GM23338 (cell line): ENCODE measurements around the gene FARS2. TPM values are rescaled to one million over a fixed set of nuclear protein-coding genes. Genes with fewer than 3 reads are reported as not detected.

Experiments
- ATAC-seq: fragments of 200-7000 bp; cut with Tn5 transposase; 3 replicates; pipeline ENCODE4 v1.9.1; 2020
- DNase-seq: peaks from one replicate; pipeline ENCODE4 v3.0.0-alpha.2; 2015; ENCODE audit warnings: low spot score
- H2AFZ ChIP-seq: fragments of 200-600 bp; sonication (generic); 2 replicates; pipeline ENCODE4 v1.8.0; 2016; ENCODE audit warnings: antibody characterized with exemption, mild to moderate bottlenecking, moderate library complexity
- H3F3A ChIP-seq: fragments of 200-600 bp; sonication (generic); replicated peaks from 2 replicates; pipeline ENCODE4 v1.8.0; 2017; ENCODE audit warnings: antibody characterized with exemption, mixed run types, low read depth
- H3K27ac ChIP-seq: fragments of 200-600 bp; sonication (generic); 2 replicates; pipeline ENCODE4 v1.6.1; 2016; ENCODE audit warnings: low read depth
- H3K27me3 ChIP-seq: fragments of 200-600 bp; sonication (generic); 2 replicates; pipeline ENCODE4 v1.8.0; 2016; ENCODE audit warnings: mild to moderate bottlenecking, mixed run types, moderate library complexity; ENCODE audit not compliant: insufficient read depth
- H3K36me3 ChIP-seq: fragments of 200-600 bp; sonication (generic); 2 replicates; pipeline ENCODE4 v1.8.0; 2016; ENCODE audit warnings: mild to moderate bottlenecking; ENCODE audit not compliant: insufficient read depth
- H3K4me1 ChIP-seq: fragments of 200-600 bp; sonication (generic); 2 replicates; pipeline ENCODE4 v1.8.0; 2016; ENCODE audit warnings: mild to moderate bottlenecking, moderate library complexity; ENCODE audit not compliant: insufficient read depth
- H3K4me2 ChIP-seq: fragments of 200-600 bp; sonication (generic); 2 replicates; pipeline ENCODE4 v1.7.1; 2017; ENCODE audit warnings: mixed run types
- H3K4me3 ChIP-seq: fragments of 200-600 bp; sonication (generic); 2 replicates; pipeline ENCODE4 v1.6.1; 2016; ENCODE audit warnings: mixed run types
- H3K79me2 ChIP-seq: fragments of 200-600 bp; sonication (generic); replicated peaks from 2 replicates; pipeline ENCODE4 v1.8.0; 2017; ENCODE audit warnings: mild to moderate bottlenecking; ENCODE audit not compliant: insufficient read depth
- H3K9me2 ChIP-seq: fragments of 200-600 bp; sonication (generic); 2 replicates; pipeline ENCODE4 v1.8.0; 2017; ENCODE audit not compliant: insufficient read depth
- H4K20me1 ChIP-seq: fragments of 200-600 bp; sonication (generic); replicated peaks from 2 replicates; pipeline ENCODE4 v1.8.0; 2017; ENCODE audit warnings: mild to moderate bottlenecking; ENCODE audit not compliant: insufficient read depth
- H3K27ac Mint-ChIP-seq: 2 replicates; pipeline ENCODE4 v1.8.0; 2020; ENCODE audit warnings: inconsistent platforms, mild to moderate bottlenecking, moderate library complexity, mixed read lengths
- H3K27me3 Mint-ChIP-seq: 3 replicates; pipeline ENCODE4 v1.8.0; 2022; ENCODE audit warnings: low read depth, mild to moderate bottlenecking, moderate library complexity, mixed read lengths, inconsistent platforms; ENCODE audit not compliant: insufficient read depth, poor library complexity
- H3K36me3 Mint-ChIP-seq: 3 replicates; pipeline ENCODE4 v1.8.0; 2021; ENCODE audit warnings: low read depth, mild to moderate bottlenecking, inconsistent platforms, moderate library complexity, mixed read lengths
- H3K4me1 Mint-ChIP-seq: 3 replicates; pipeline ENCODE4 v1.8.0; 2020; ENCODE audit warnings: mild to moderate bottlenecking, inconsistent platforms, mixed read lengths
- H3K4me3 Mint-ChIP-seq: 3 replicates; pipeline ENCODE4 v1.8.0; 2021; ENCODE audit warnings: moderate library complexity, mild to moderate bottlenecking, inconsistent platforms, mixed read lengths
- H3K9me3 Mint-ChIP-seq: 3 replicates; pipeline ENCODE4 v1.8.0; 2020; ENCODE audit warnings: moderate library complexity, mild to moderate bottlenecking, inconsistent platforms, mixed read lengths
- CREB1 ChIP-seq: fragments of 250-450 bp; sonication (Bioruptor Pico); IDR thresholded peaks from 2 replicates; pipeline ENCODE4 v1.5.0; 2020; ENCODE audit warnings: low read depth, mild to moderate bottlenecking, moderate library complexity
- EZH2 ChIP-seq: fragments of 200-600 bp; sonication (generic); IDR thresholded peaks from one replicate; pipeline ENCODE4 v1.8.0; 2017; ENCODE audit warnings: antibody characterized with exemption, mild to moderate bottlenecking, low read depth; ENCODE audit not compliant: unreplicated experiment
- EZH2phosphoT487 ChIP-seq: fragments of 200-600 bp; sonication (generic); IDR thresholded peaks from one replicate; pipeline ENCODE4 v1.8.1; 2018; ENCODE audit warnings: antibody characterized with exemption; ENCODE audit not compliant: unreplicated experiment
- JUNB ChIP-seq: IDR thresholded peaks from one replicate; pipeline ENCODE4 v1.6.1; 2016; ENCODE audit warnings: antibody characterized with exemption; ENCODE audit not compliant: unreplicated experiment
- NANOG ChIP-seq: IDR thresholded peaks from 2 replicates; pipeline ENCODE4 v1.6.1; 2016; ENCODE audit warnings: antibody characterized with exemption, borderline replicate concordance
- REST ChIP-seq: IDR thresholded peaks from one replicate; pipeline ENCODE4 v1.6.1; 2018; ENCODE audit warnings: antibody characterized with exemption; ENCODE audit not compliant: unreplicated experiment
- STAT1 ChIP-seq: IDR thresholded peaks from one replicate; pipeline ENCODE4 v1.6.1; 2016; ENCODE audit warnings: antibody characterized with exemption; ENCODE audit not compliant: unreplicated experiment
- ZNF114 ChIP-seq: fragments of 250-450 bp; sonication (Bioruptor Pico); IDR thresholded peaks from 2 replicates; pipeline ENCODE4 v1.5.0; 2020; ENCODE audit warnings: mild to moderate bottlenecking, moderate library complexity
- ZNF331 ChIP-seq: fragments of 250-450 bp; sonication (Bioruptor Pico); IDR thresholded peaks from 2 replicates; pipeline ENCODE4 v1.5.0; 2020; ENCODE audit warnings: low read depth, mild to moderate bottlenecking, moderate library complexity
- ZNF462 ChIP-seq: fragments of 250-450 bp; sonication (Bioruptor Pico); IDR thresholded peaks from 2 replicates; pipeline ENCODE4 v1.5.0; 2020; ENCODE audit warnings: mild to moderate bottlenecking, moderate library complexity
- polyA plus RNA-seq: library from polyadenylated mRNA; unstranded; fragments of >200 nt; fragmentation: Nextera tagmentation; extraction: Ambion mirVana; gene quantifications from 2 replicates; pipeline ENCODE4 v1.2.1, GENCODE V29; 2016
- total RNA-seq: library from RNA; depleted of rRNA; stranded (reverse); fragments of >200 nt; shearing (Covaris generic); gene quantifications from 2 replicates; pipeline ENCODE4 v1.2.3, GENCODE V29; 2014
- TF ChIP-seq, protein P1 (sequence below), 2 experiments: fragments of 200-600 bp in 1 of 2; sonication (generic) in 1 of 2; conservative IDR thresholded peaks; 2 replicates each; pipeline versions ENCODE4 v1.5.1 to v1.6.1; 2016 to 2017; ENCODE audit warnings: antibody characterized with exemption in 2 of 2, low read depth in 2 of 2, mild to moderate bottlenecking in 2 of 2, moderate library complexity in 1 of 2
- TF ChIP-seq, protein P2 (sequence below): IDR thresholded peaks from 2 replicates; pipeline ENCODE4 v1.6.1; 2016; ENCODE audit warnings: antibody characterized with exemption

The FARS2 gene
- total and polyA plus RNA-seq, 2 experiments from 2014 or later: 7.6 to 19.0 TPM

GRCh38 chr6:5471637-5472398 lies 210.5 kb downstream of the FARS2 start:
- TF ChIP-seq EZH2phosphoT487 (no peak), NANOG (no peak), ZNF331 (CRISPR knock-in tag) (no peak), ZNF114 (CRISPR knock-in tag) (no peak), STAT1 (no peak), EZH2 (no peak), JUNB (no peak), CREB1 (CRISPR knock-in tag) (no peak), REST (no peak), ZNF462 (CRISPR knock-in tag) (no peak)
- TF ChIP-seq, protein P1, sequence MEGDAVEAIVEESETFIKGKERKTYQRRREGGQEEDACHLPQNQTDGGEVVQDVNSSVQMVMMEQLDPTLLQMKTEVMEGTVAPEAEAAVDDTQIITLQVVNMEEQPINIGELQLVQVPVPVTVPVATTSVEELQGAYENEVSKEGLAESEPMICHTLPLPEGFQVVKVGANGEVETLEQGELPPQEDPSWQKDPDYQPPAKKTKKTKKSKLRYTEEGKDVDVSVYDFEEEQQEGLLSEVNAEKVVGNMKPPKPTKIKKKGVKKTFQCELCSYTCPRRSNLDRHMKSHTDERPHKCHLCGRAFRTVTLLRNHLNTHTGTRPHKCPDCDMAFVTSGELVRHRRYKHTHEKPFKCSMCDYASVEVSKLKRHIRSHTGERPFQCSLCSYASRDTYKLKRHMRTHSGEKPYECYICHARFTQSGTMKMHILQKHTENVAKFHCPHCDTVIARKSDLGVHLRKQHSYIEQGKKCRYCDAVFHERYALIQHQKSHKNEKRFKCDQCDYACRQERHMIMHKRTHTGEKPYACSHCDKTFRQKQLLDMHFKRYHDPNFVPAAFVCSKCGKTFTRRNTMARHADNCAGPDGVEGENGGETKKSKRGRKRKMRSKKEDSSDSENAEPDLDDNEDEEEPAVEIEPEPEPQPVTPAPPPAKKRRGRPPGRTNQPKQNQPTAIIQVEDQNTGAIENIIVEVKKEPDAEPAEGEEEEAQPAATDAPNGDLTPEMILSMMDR (conservative IDR thresholded peaks at IDR 0.05; ENCODE audit: low read depth in 2 of 2): no peak
- TF ChIP-seq, protein P2, sequence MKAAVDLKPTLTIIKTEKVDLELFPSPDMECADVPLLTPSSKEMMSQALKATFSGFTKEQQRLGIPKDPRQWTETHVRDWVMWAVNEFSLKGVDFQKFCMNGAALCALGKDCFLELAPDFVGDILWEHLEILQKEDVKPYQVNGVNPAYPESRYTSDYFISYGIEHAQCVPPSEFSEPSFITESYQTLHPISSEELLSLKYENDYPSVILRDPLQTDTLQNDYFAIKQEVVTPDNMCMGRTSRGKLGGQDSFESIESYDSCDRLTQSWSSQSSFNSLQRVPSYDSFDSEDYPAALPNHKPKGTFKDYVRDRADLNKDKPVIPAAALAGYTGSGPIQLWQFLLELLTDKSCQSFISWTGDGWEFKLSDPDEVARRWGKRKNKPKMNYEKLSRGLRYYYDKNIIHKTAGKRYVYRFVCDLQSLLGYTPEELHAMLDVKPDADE: no peak
- Histone ChIP-seq H3K4me1 (peaks cover 30% of the 10 kb centered on the region), H3K27me3 (no peaks in the 10 kb centered on the region), H3K36me3 (no peaks in the 10 kb centered on the region), H3K27ac (no peak overlapping the region), H3K9me2 (no peaks in the 10 kb centered on the region), H3K4me2 (peak overlapping the region; percentile 33), H4K20me1 (no peaks in the 10 kb centered on the region), H3F3A (no peaks in the 10 kb centered on the region), H2AFZ (no peak overlapping the region), H3K79me2 (no peaks in the 10 kb centered on the region), H3K4me3 (no peak overlapping the region)
- H3K4me1 Mint-ChIP-seq: peaks cover 21% of the 10 kb centered on the region
- H3K36me3 Mint-ChIP-seq: no peaks in the 10 kb centered on the region
- H3K4me3 Mint-ChIP-seq: no peak overlapping the region
- peaks cover 2% of the 10 kb centered on the region for H3K27me3 Mint-ChIP-seq
- DNase-seq: peak; percentile 82
- peak; percentile 91 for ATAC-seq
- H3K9me3 Mint-ChIP-seq: no peaks in the 10 kb centered on the region
- H3K27ac Mint-ChIP-seq: no peak overlapping the region
